SH-SY5Y (cell line): Measurements from ENCODE around the gene SOCS2.

ENCODE experiments used
- GATA2 ChIP-seq: IDR thresholded peaks from 2 replicates; pipeline ENCODE4 v1.6.1; 2011; ENCODE audit warnings: mild to moderate bottlenecking, low read depth, low read length
- GATA3 ChIP-seq: IDR thresholded peaks from 2 replicates; pipeline ENCODE4 v1.6.1; 2011; ENCODE audit warnings: low read depth, mild to moderate bottlenecking, low read length, moderate library complexity

DNA sequence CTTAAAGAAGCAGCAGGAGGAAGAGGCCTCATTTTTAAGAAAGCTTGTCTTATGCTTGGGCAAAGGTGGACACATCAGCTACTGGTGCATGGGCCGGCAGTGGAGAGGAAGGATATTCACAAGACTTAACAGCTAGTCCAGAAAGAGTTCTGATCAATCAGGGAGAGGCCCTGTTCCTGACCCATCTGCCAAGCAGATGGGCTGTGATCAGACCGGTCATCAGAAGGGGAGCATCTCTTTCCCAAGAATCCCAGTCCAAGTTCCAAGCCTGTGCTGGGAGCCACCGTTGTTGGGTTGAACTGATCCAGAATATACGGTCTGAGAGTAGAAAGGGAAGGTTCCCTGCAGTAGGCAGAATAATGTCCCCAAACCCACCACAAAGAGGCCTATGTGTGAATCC, 32.7 kb upstream of the SOCS2 start:
- TF ChIP-seq GATA3 (no peak), GATA2 (no peak)
